ENCODE data around the gene TCEAL1. TPM values are rescaled to one million over a fixed set of nuclear protein-coding genes. Genes with fewer than 3 reads are reported as not detected.

Gene TCEAL1
- total and polyA plus RNA-seq, 2 donors (not counting 1 experiment from before 2014, with no cell fraction given) = 12.5 to 16.7 TPM

DNA sequence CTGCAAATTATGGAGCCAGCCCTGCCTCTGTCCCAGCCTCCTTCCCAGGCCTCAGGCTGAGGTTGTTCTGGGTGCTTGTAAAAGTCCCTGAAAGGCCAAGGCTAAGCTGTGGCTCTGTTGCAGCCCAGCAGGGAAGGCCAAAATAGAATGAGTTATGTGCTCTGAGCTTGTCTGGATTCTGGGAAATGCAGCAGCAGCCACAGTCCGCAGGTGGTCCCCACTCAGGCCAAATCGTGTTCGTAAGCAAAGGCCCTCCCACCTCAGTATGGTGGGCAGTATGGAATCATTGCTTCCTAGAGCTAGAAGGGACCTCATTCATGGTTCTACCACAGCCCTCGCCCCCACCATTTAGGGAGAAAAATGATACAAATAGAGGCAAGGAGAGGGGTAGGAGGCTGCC is 4.7 kb upstream of the TCEAL1 start:
- no peaks in the 10 kb centered on the region for H4K20me1 ChIP-seq (ENCODE audit: control insufficient read depth, insufficient read depth, low read length, poor library complexity, severe bottlenecking)
- POLR2A ChIA-PET = no interaction called here
- WGBS (ENCODE audit: insufficient coverage) = no CpG with 5 or more reads among the region's 4 CpGs
- ATAC-seq (ENCODE audit: low read depth) (no peak), DNase-seq (no peak)
- CTCF ChIA-PET = no interaction called here
- intact Hi-C loops (cut with micrococcal nuclease) = no loop called here
- H2AFZ ChIP-seq (ENCODE audit: insufficient read depth, low read depth, low read length, poor library complexity, severe bottlenecking) = no peak overlapping the region
- H3K27ac ChIP-seq (ENCODE audit: low read length in 2 of 2) = no peak overlapping the region
- H3K36me3 ChIP-seq (replicated peaks in 1 of 2; ENCODE audit: control extremely low read depth in 1 of 2, control insufficient read depth in 1 of 2, extremely low read depth in 1 of 2, insufficient read depth in 2 of 2, low read length in 1 of 2) = no peaks in the 10 kb centered on the region
- no peak overlapping the region for H3K4me3 Mint-ChIP-seq
- no peaks in the 10 kb centered on the region for H3K27me3 Mint-ChIP-seq
- TF ChIP-seq, protein P1, sequence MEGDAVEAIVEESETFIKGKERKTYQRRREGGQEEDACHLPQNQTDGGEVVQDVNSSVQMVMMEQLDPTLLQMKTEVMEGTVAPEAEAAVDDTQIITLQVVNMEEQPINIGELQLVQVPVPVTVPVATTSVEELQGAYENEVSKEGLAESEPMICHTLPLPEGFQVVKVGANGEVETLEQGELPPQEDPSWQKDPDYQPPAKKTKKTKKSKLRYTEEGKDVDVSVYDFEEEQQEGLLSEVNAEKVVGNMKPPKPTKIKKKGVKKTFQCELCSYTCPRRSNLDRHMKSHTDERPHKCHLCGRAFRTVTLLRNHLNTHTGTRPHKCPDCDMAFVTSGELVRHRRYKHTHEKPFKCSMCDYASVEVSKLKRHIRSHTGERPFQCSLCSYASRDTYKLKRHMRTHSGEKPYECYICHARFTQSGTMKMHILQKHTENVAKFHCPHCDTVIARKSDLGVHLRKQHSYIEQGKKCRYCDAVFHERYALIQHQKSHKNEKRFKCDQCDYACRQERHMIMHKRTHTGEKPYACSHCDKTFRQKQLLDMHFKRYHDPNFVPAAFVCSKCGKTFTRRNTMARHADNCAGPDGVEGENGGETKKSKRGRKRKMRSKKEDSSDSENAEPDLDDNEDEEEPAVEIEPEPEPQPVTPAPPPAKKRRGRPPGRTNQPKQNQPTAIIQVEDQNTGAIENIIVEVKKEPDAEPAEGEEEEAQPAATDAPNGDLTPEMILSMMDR (IDR thresholded peaks at IDR 0.05) = no peak
- TF ChIP-seq EZH2 (IDR thresholded peaks at IDR 0.05; ENCODE audit: borderline replicate concordance, insufficient read depth, low read depth, low read length, poor library complexity, severe bottlenecking) = no peak
- peaks cover 3 to 4% of the 10 kb centered on the region in 2 donors for H3K4me1 ChIP-seq (ENCODE audit: control insufficient read depth in 2 of 2, insufficient read depth in 2 of 2, low read length in 2 of 2)
- H3K4me2 ChIP-seq (replicated peaks; ENCODE audit: low read depth, low read length, poor library complexity, severe bottlenecking) = no peak overlapping the region
- H3K9ac ChIP-seq (ENCODE audit: low read length) = no peak overlapping the region
- H3K9me3 Mint-ChIP-seq (ENCODE audit: insufficient read depth) = no peaks in the 10 kb centered on the region
- peaks cover 6% of the 10 kb centered on the region for H3K4me1 Mint-ChIP-seq
- no peak overlapping the region for H3K27ac Mint-ChIP-seq
- H3K27me3 ChIP-seq (replicated peaks in 1 of 4; ENCODE audit: control extremely low read depth in 1 of 4, control insufficient read depth in 3 of 4, insufficient read depth in 4 of 4, low read length in 3 of 4) = no peaks in the 10 kb centered on the region
- H3K9me3 ChIP-seq (ENCODE audit: control extremely low read depth in 1 of 3, control insufficient read depth in 2 of 3, insufficient read depth in 1 of 3, low read length in 2 of 3) = no peaks in the 10 kb centered on the region
- H3K79me2 ChIP-seq (ENCODE audit: control insufficient read depth, insufficient read depth, low read length) = no peaks in the 10 kb centered on the region
- H3K4me3 ChIP-seq (ENCODE audit: control extremely low read depth in 1 of 5, extremely low read depth in 1 of 5, insufficient read depth in 1 of 5, low read depth in 2 of 5, low read length in 4 of 5) = no peak overlapping the region

DNA sequence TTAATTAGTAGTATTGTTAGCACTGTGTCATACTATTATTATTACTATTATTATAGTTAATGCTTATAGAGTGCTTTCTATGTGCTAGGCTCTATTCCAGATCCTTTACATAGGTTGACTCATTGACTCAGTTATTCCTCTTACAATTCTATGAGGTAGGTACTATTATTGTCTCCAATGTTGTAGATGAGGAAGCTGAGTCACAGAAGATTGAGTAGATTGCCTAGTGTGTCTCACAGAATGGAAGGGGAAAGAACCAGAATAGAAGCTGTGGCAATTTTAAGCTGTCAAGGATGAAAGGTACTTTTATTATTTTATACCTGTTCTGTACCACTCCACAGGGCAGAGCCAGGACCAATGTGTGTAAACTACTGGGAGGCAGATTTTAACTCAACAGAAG is 1.9 kb upstream of the TCEAL1 start:
- Mint-ChIP-seq H3K27me3 (no peaks in the 10 kb centered on the region), H3K4me3 (no peak overlapping the region), H3K4me1 (peaks cover 13% of the 10 kb centered on the region), H3K9me3 (ENCODE audit: insufficient read depth) (no peaks in the 10 kb centered on the region), H3K27ac (no peak overlapping the region)
- ChIA-PET POLR2A (no interaction called here), CTCF (no interaction called here)
- no peaks in the 10 kb centered on the region for H3K9me3 ChIP-seq (ENCODE audit: control extremely low read depth in 1 of 3, control insufficient read depth in 2 of 3, insufficient read depth in 1 of 3, low read length in 2 of 3)
- H3K4me1 ChIP-seq (ENCODE audit: control insufficient read depth in 2 of 2, insufficient read depth in 2 of 2, low read length in 2 of 2) = peaks cover 3 to 9% of the 10 kb centered on the region in 2 donors
- ATAC-seq (ENCODE audit: low read depth) = no peak
- no peak overlapping the region for H3K4me2 ChIP-seq (replicated peaks; ENCODE audit: low read depth, low read length, poor library complexity, severe bottlenecking)
- no peaks in the 10 kb centered on the region for H4K20me1 ChIP-seq (ENCODE audit: control insufficient read depth, insufficient read depth, low read length, poor library complexity, severe bottlenecking)
- H3K36me3 ChIP-seq (replicated peaks in 1 of 2; ENCODE audit: control extremely low read depth in 1 of 2, control insufficient read depth in 1 of 2, extremely low read depth in 1 of 2, insufficient read depth in 2 of 2, low read length in 1 of 2) = no peaks in the 10 kb centered on the region
- no peaks in the 10 kb centered on the region for H3K79me2 ChIP-seq (ENCODE audit: control insufficient read depth, insufficient read depth, low read length)
- no peak for TF ChIP-seq EZH2 (IDR thresholded peaks at IDR 0.05; ENCODE audit: borderline replicate concordance, insufficient read depth, low read depth, low read length, poor library complexity, severe bottlenecking)
- TF ChIP-seq, protein P1 (IDR thresholded peaks at IDR 0.05) = no peak
- no peak for DNase-seq
- intact Hi-C loops (cut with micrococcal nuclease) = loop anchor here (5.0 kb wide), 1 partner anchor 40 kb away; the partner anchor contains the start of gene TCEAL4
- H3K27me3 ChIP-seq (replicated peaks in 1 of 4; ENCODE audit: control extremely low read depth in 1 of 4, control insufficient read depth in 3 of 4, insufficient read depth in 4 of 4, low read length in 3 of 4) = no peaks in the 10 kb centered on the region
- no peak overlapping the region for H2AFZ ChIP-seq (ENCODE audit: insufficient read depth, low read depth, low read length, poor library complexity, severe bottlenecking)
- no peak overlapping the region for H3K9ac ChIP-seq (ENCODE audit: low read length)
- no peak overlapping the region for H3K27ac ChIP-seq (ENCODE audit: low read length in 2 of 2)
- no peak overlapping the region for H3K4me3 ChIP-seq (ENCODE audit: control extremely low read depth in 1 of 5, extremely low read depth in 1 of 5, insufficient read depth in 1 of 5, low read depth in 2 of 5, low read length in 4 of 5)
